Keratinocyte (primary cell): ENCODE measurements around the gene AP1M1. TPM values are rescaled to one million over a fixed set of nuclear protein-coding genes. Genes with fewer than 3 reads are reported as not detected.

Experiments used
- DNase-seq: peaks from one replicate; pipeline ENCODE4 v3.0.0-alpha.2; 2011; ENCODE audit warnings: low read depth, missing footprints, low spot score
- FAIRE-seq: peaks from 2 replicates; lab custom pipeline; 2011; peaks lifted over from hg19 to GRCh38; lab: Jason Lieb, UNC
- H2AFZ ChIP-seq: 2 replicates; pipeline ENCODE4 v1.6.0; 2012; ENCODE audit warnings: low read length, control low read depth, inconsistent platforms; ENCODE audit not compliant: control insufficient read depth
- H3K27ac ChIP-seq: 2 replicates; pipeline ENCODE4 v1.5.1; 2011; ENCODE audit warnings: low read length; ENCODE audit not compliant: control insufficient read depth, insufficient read depth
- H3K27me3 ChIP-seq: 3 replicates; pipeline ENCODE4 v1.6.0; 2011; ENCODE audit warnings: low read length; ENCODE audit not compliant: control insufficient read depth, insufficient read depth; ENCODE audit errors: extremely low read depth
- H3K36me3 ChIP-seq, 2 experiments: 2 replicates in 1 of 2; 3 replicates in 1 of 2; pipeline ENCODE4 v1.5.1; 2011; ENCODE audit warnings: low read length in 2 of 2, mild to moderate bottlenecking in 1 of 2; ENCODE audit not compliant: control insufficient read depth in 2 of 2, insufficient read depth in 2 of 2; ENCODE audit errors: extremely low read depth in 1 of 2
- H3K4me1 ChIP-seq: 3 replicates; pipeline ENCODE4 v1.5.1; 2011; ENCODE audit warnings: low read length; ENCODE audit not compliant: control insufficient read depth, insufficient read depth; ENCODE audit errors: extremely low read depth
- H3K4me2 ChIP-seq: 3 replicates; pipeline ENCODE4 v1.6.0; 2011; ENCODE audit warnings: low read depth, low read length; ENCODE audit not compliant: control insufficient read depth, insufficient read depth; ENCODE audit errors: extremely low read depth
- H3K4me3 ChIP-seq, 3 experiments: fragments of 200-600 bp in 1 of 3; sonication (generic) in 1 of 3; 2 replicates in 2 of 3; 3 replicates in 1 of 3; pipeline ENCODE4 v1.5.1; 2011 to 2016; ENCODE audit warnings: low read length in 3 of 3, mild to moderate bottlenecking in 3 of 3, control low read depth in 2 of 3, inconsistent platforms in 1 of 3, low read depth in 1 of 3, mixed read lengths in 1 of 3, mixed run types in 1 of 3, moderate library complexity in 1 of 3; ENCODE audit not compliant: control insufficient read depth in 2 of 3, insufficient read depth in 2 of 3; ENCODE audit errors: extremely low read depth in 1 of 3
- H3K79me2 ChIP-seq: 2 replicates; pipeline ENCODE4 v1.6.0; 2012; ENCODE audit warnings: low read length; ENCODE audit not compliant: control insufficient read depth, insufficient read depth
- H3K9ac ChIP-seq: 3 replicates; pipeline ENCODE4 v1.6.0; 2011; ENCODE audit warnings: low read length; ENCODE audit not compliant: control insufficient read depth, insufficient read depth; ENCODE audit errors: extremely low read depth
- H3K9me1 ChIP-seq: 3 replicates; pipeline ENCODE4 v1.6.0; 2011; ENCODE audit warnings: low read length; ENCODE audit not compliant: control insufficient read depth, insufficient read depth; ENCODE audit errors: extremely low read depth
- H3K9me3 ChIP-seq: 2 replicates; pipeline ENCODE4 v1.5.1; 2012; ENCODE audit warnings: low read depth, low read length; ENCODE audit not compliant: control insufficient read depth
- H4K20me1 ChIP-seq: 3 replicates; pipeline ENCODE4 v1.6.0; 2011; ENCODE audit warnings: low read length; ENCODE audit not compliant: control insufficient read depth, insufficient read depth; ENCODE audit errors: extremely low read depth
- CTCF ChIP-seq, 3 experiments: IDR thresholded peaks in 1 of 3; conservative IDR thresholded peaks in 1 of 3; optimal IDR thresholded peaks in 1 of 3; 2 replicates in 2 of 3; 3 replicates in 1 of 3; pipeline versions ENCODE3 to v1.5.1; 2011; ENCODE audit warnings: low read length in 3 of 3, mild to moderate bottlenecking in 3 of 3, moderate library complexity in 2 of 3, control low read depth in 1 of 3, inconsistent platforms in 1 of 3; ENCODE audit not compliant: insufficient read depth in 2 of 3; ENCODE audit errors: extremely low read depth in 1 of 3
- EZH2 ChIP-seq: IDR thresholded peaks from one replicate; pipeline ENCODE4 v1.6.1; 2012; ENCODE audit warnings: inconsistent platforms, mild to moderate bottlenecking, low read length, moderate library complexity
- dilution Hi-C: fragments of 300-500 bp; cut with MboI; formaldehyde crosslinking; loops from one replicate; pipeline ENCODE4 v1.7.0; 2020; ENCODE audit warnings: low sequenced_read_pairs; ENCODE audit not compliant: extremely low pct_ligation_motif_present
- polyA plus RNA-seq, 5 experiments: library from polyadenylated mRNA; depleted of rRNA in 3 of 5; stranded (reverse) in 3 of 5; stranded (forward) in 1 of 5; unstranded in 1 of 5; fragments of >200 nt; gene quantifications; 1 replicate in 1 of 5; 2 replicates in 3 of 5; 3 replicates in 1 of 5; pipeline versions ENCODE4 v1.2.1 to v1.2.3, GENCODE V29; 2011 to 2012; ENCODE audit warnings: missing spikeins in 2 of 5, low read depth in 1 of 5, low replicate concordance in 1 of 5

AP1M1 gene
- polyA plus RNA-seq, 1 donor (not counting 4 experiments of a cell fraction or from before 2014, with no cell fraction given): 27.7 TPM

DNA sequence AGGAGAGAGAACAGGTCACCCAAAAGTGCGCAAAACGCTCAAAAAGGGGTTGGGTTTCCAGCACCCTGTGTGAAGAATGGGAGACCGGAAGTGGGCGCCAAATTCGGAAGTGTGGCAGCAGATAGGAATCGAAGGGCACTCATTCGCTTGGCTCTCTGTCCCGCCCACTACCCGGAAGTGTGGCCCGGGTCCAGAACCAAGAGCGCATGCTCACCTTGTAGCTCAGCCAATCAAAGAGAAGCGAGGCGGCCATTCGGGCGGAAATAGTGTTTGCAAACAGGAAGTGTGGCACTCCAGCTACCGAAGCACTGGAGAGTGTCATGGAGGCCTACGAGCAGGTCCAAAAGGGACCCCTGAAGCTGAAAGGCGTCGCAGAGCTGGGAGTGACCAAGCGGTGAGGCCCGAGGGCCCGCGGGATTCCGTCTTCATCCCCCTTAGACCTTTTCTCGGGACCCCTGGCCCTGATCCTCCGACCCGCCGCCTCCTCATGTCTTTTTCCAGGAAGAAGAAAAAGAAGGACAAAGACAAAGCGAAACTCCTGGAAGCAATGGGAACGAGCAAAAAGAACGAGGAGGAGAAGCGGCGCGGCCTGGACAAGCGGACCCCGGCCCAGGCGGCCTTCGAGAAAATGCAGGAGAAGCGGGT is 12.5 kb upstream of the AP1M1 start, which contains the start of gene FAM32A:
TSS of gene FAM32A (plus strand) at position 288 of the 645 bp plus-strand sequence. CDS start at position 321, 33 bp downstream.
- peaks cover 11 to 19% of the 10 kb centered on the region in 2 experiments for H3K36me3 ChIP-seq
- peaks cover 15% of the 10 kb centered on the region for H3K4me1 ChIP-seq
- dilution Hi-C loops: no loop called here
- peak within 1 kb of the TSS; percentile 93 for H3K9ac ChIP-seq
- no peaks in the 10 kb centered on the region for H4K20me1 ChIP-seq
- DNase-seq (peak; percentile 97), FAIRE-seq (peak; percentile 87)
- no peaks in the 10 kb centered on the region for H3K27me3 ChIP-seq
- H3K4me3 ChIP-seq: peak within 1 kb of the TSS; percentile 95 to 97 (median 96)
- H2AFZ ChIP-seq: peak within 1 kb of the TSS; percentile 81
- H3K27ac ChIP-seq: peak within 1 kb of the TSS; percentile 86
- H3K79me2 ChIP-seq: peaks cover 34% of the 10 kb centered on the region
- peak within 1 kb of the TSS; percentile 92 for H3K4me2 ChIP-seq
- H3K9me1 ChIP-seq: no peaks in the 10 kb centered on the region
- H3K9me3 ChIP-seq: no peaks in the 10 kb centered on the region
- TF ChIP-seq CTCF (optimal IDR thresholded peaks at IDR 0.05 in 1 of 3, IDR thresholded peaks at IDR 0.05 in 1 of 3, conservative IDR thresholded peaks at IDR 0.05 in 1 of 3; ENCODE audit: extremely low read depth in 1 of 3, insufficient read depth in 2 of 3, low read length in 3 of 3): no peak
- TF ChIP-seq EZH2: no peak

DNA sequence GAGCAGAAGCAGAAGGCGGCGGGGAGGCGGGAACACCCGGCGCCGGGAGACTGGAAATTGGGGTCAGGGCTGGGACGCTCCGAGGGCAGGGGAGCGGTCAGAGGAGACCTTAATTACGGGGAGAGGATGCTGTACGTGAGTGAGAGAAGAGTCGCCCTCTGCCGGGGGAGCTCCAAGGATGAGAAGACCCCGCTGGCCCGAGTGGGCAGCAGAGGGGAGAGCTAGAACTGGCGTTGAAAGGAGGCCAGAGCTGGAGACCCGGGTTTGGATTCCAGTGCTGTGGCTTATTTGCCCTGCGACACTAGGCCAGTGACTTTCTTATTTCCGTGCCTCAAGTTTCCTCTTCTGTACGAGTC is 12.0 kb upstream of the AP1M1 start:
- H3K4me1 ChIP-seq: peaks cover 10% of the 10 kb centered on the region
- peak overlapping the region; percentile 92 for H3K4me2 ChIP-seq
- dilution Hi-C loops: no loop called here
- H3K9ac ChIP-seq: peak overlapping the region; percentile 93
- peak overlapping the region; percentile 95 to 97 (median 96) for H3K4me3 ChIP-seq
- H3K36me3 ChIP-seq: peaks cover 14 to 24% of the 10 kb centered on the region in 2 experiments
- peak overlapping the region; percentile 86 for H3K27ac ChIP-seq
- no peaks in the 10 kb centered on the region for H3K9me1 ChIP-seq
- peaks cover 34% of the 10 kb centered on the region for H3K79me2 ChIP-seq
- TF ChIP-seq EZH2: no peak
- TF ChIP-seq CTCF (optimal IDR thresholded peaks at IDR 0.05 in 1 of 3, IDR thresholded peaks at IDR 0.05 in 1 of 3, conservative IDR thresholded peaks at IDR 0.05 in 1 of 3; ENCODE audit: extremely low read depth in 1 of 3, insufficient read depth in 2 of 3, low read length in 3 of 3): peak; percentile 30 to 59 (median 51)
- no peaks in the 10 kb centered on the region for H3K27me3 ChIP-seq
- peak overlapping the region; percentile 81 for H2AFZ ChIP-seq
- FAIRE-seq (no peak), DNase-seq (no peak)
- no peaks in the 10 kb centered on the region for H4K20me1 ChIP-seq
- no peaks in the 10 kb centered on the region for H3K9me3 ChIP-seq
